GM18951 (cell line): ENCODE data around the gene CCM2.
"Not testable (repeated sequence)": the region's sequence is repeated elsewhere in the genome, so short reads cannot be mapped to it uniquely, and the experiment has no call there.

ENCODE experiments used
- POLR2A ChIP-seq: IDR thresholded peaks from 4 replicates; pipeline ENCODE4 v1.6.1; 2011; ENCODE audit warnings: mild to moderate bottlenecking; ENCODE audit not compliant: insufficient read length, insufficient read depth; ENCODE audit errors: extremely low read depth
- in situ Hi-C: fragments of 300-500 bp; cut with MboI; formaldehyde crosslinking; loops from one replicate; pipeline ENCODE4 v1.12.0; 2022; ENCODE audit warnings: low sequenced_read_pairs, mixed read lengths, inconsistent platforms; ENCODE audit not compliant: unreplicated experiment

Gene CCM2

DNA sequence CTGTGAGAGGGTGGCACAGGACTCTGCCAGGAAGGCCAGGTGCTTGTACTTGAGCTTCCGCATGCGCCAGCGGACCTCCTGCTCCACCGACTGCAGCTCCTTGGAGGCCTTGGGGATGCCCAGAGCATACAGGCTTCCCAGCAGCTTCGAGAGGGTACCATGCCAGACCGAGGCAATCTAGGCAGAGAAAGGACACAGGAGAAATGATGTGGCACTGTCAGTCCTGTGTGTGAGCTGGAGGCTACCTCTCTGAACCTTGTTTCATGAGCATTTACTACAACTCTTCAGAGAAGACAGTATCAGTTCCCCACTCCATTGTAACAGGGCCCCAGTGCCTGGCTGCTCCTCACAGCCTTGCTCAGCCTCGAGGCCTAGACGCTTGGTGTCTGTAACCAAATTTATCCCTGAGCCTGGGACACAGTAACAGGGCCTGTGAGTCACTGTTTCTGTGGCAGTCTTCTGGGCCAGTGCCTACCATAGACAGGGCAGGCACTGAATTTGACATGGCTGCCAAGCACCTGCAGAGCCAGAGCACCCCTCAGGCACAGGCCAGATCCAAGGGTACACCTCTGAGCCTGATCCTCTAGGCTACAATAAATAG lies 105.7 kb downstream of the CCM2 start:
- TF ChIP-seq POLR2A, result no peak
- in situ Hi-C loops, result no loop called here

DNA sequence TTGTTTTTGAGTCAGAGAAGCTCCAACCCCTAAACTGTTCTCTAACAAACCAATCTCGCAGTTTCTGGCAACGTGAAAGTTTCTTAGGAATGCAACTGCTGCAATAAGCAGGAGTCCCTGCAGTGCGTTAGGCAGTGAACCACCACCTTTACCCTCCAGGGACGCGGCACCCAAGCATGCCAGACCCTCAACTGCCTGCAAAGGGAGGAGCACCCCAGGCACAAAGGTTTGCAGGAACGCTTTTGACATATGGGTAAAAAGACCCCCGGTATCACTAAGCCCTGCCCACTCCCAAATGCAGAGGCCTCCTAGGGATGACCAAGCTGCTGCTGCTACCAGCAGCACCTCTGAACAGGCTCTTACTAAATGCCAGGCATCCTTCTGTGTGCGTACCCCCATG lies 106.8 kb downstream of the CCM2 start:
- in situ Hi-C loops, result no loop called here
- no peak for TF ChIP-seq POLR2A

GRCh38 chr7:45107356-45107755 lies 107.4 kb downstream of the CCM2 start:
- in situ Hi-C loops, result no loop called here
- no peak for TF ChIP-seq POLR2A

DNA sequence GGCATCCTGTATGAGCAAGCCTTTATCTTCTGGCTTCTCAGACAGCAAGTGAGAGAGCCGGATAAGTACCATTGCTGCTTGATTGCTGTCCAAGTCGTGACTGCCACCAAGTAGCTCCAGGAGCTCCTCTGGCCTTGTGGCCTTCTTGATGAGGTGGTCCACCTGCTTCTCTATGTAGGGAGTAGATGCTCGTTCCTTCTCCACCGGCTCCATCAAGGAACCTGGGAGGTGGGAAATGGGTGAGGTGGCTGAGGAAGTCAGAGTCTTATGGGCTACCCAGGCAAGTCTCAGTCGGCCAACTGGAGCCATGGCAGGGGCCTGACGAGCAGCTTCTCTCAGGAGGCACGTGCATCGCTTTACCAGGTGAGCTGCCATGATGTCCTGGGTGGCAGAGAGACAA lies 108.9 kb downstream of the CCM2 start:
- in situ Hi-C loops, result no loop called here
- TF ChIP-seq POLR2A, result no peak

DNA sequence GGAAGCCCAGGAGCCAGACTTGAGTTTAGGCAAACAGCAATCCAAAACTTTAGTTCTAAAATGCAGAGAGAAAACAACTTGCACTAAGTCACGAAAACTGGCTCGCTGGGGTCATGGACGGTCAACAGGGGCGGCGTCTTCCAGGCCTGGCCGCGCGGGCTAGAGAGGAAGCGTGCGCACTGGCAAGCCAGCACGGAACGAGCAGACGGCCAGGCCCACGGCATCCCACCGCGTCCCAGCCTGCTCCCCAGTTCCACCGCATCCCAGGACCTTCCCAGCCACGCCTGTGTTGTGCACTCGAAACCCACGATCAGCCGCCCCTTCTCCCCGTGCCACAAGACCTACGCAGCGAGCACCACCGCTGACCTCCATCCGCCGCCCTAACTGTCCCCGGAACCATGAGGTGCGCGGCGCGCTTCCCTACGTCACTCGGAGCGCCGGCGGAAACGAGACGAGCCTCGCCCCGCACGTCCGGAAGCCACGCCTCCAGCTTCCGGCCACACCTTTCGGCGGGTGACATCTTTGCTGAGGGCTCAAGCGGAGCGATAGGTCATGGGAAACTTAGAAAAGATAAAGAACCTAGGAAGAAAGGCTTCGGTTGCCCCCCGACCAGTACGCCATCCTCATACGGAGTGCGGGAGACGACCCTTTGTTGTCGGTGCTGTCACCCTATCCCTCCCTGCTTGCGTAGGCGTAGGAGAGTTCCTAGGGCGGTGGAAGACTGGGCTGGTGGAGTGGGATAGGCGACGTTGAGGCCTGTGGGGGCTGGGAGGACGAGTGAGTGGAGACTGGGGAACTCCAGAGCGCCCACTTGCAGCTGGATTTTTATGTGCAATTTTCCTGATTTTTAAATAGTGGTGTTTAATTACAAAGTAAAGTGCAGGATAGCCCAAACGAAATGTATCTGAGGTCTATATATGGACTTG lies 111.6 kb downstream of the CCM2 start, which contains the start of gene TBRG4:
TBRG4 (minus strand) TSS at position 400 of the 926 bp plus-strand sequence. CDS start 2,460 bp downstream, outside the sequence.
- in situ Hi-C loops, result no loop called here
- TF ChIP-seq POLR2A, result peak; percentile 93

GRCh38 chr7:45112648-45113047 lies 112.6 kb downstream of the CCM2 start:
- no peak for TF ChIP-seq POLR2A
- in situ Hi-C loops, result no loop called here

DNA sequence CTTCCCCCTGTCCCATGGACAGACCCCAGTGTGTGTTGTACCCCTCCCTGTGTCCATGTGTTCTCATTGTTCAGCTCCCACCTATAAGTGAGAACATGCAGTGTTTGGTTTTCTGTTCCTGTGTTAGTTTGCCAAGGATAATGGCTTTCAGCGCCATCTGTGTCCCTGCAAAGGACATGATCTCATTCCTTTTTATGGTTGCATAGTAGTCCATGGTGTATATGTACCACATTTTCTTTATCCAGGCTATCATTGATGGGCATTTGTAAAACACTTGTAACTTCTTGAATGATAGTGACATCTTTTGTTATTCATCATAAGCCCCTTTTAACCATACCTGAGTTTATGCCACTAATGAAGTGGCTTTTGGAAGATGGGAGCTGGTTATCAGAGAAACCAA lies 114.3 kb downstream of the CCM2 start:
- in situ Hi-C loops, result not testable (repeated sequence)

DNA sequence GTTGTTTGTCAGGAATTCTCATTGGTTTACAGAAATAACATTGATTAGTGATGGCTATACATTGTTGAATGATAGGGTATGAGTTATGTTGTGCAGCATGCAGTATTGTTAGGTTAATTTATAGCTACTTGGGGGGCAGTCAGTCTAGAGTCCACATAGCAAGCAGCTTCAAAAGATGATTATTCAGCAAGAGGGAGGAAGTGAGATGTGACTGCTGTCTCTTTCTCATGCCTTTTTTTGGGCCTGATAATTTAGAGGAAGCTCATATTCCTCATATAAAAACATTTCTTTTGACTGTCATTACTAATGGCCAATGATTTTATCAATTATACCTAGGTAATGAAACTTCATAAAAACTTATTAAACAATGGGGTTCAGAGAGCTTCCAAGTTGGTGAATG lies 114.9 kb downstream of the CCM2 start:
- in situ Hi-C loops, result no loop called here
- TF ChIP-seq POLR2A, result no peak

GRCh38 chr7:45116048-45116447 lies 116.0 kb downstream of the CCM2 start:
- no peak for TF ChIP-seq POLR2A
- in situ Hi-C loops, result no loop called here

DNA sequence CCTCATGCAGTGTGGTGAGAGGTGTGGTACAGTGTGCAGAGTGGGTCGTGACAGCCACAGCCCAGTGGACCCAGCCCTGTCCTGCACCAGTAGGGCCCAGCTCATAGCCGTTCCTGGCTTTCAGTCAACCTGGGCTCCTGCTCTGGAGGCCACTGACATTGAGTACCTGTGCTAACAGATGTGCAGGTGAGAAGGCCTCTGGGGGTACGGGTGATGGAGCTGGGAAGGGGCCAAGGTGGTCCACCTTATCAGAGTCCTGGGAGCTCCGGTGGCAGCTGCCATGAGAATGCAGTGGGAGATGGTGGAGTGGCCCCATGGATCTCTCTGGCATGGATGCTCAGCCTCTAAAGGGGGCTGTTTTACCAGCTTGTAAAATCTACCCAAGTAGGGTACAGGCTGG lies 117.6 kb downstream of the CCM2 start:
- in situ Hi-C loops, result no loop called here
- no peak for TF ChIP-seq POLR2A

GRCh38 chr7:45118292-45118691 lies 118.3 kb downstream of the CCM2 start:
- in situ Hi-C loops, result no loop called here
- TF ChIP-seq POLR2A, result no peak

GRCh38 chr7:45118889-45119331 lies 118.9 kb downstream of the CCM2 start:
- TF ChIP-seq POLR2A, result no peak
- in situ Hi-C loops, result no loop called here

GRCh38 chr7:45119550-45119949 lies 119.5 kb downstream of the CCM2 start:
- TF ChIP-seq POLR2A, result no peak
- in situ Hi-C loops, result no loop called here
